ENCODE measurements around the gene SH3RF3. TPM values are rescaled to one million over a fixed set of nuclear protein-coding genes. Genes with fewer than 3 reads are reported as not detected.

SH3RF3 gene
- total and polyA plus RNA-seq, 2 of the 13 experiments (the other 11 are each of a cell fraction or from before 2014, with no cell fraction given), result 0.04 TPM; not detected in 1

DNA sequence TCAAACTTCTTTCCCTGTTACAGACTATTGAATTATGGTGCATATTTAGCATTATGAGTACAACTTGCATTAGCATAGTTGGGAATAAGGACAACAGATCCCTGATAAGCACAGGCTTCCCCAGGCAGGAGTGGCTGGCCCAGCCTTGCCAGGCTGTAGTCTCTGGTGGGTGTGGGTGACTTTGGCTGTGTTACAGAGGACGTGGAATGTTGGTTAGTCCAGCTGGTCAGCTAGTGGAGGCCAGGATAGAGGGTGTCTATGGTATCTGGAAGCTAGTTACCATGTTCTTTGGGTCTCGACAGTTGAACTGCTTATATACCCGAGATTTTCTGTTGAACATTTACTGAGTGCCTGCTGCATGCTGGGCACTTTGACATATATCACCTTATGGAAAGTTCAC is 4.7 kb downstream of the SH3RF3 start:
- ChIA-PET CTCF (ENCODE audit: low intra/inter-chr PET ratio, low total read pairs) (no interaction called here), POLR2A (no interaction called here)
- Histone ChIP-seq H3K36me3 (replicated peaks in 1 of 2; ENCODE audit: control insufficient read depth in 1 of 2, insufficient read depth in 2 of 2, low read length in 2 of 2) (no peaks in the 10 kb centered on the region), H3K4me1 (ENCODE audit: insufficient read depth, low read length) (peaks cover 6% of the 10 kb centered on the region), H4K20me1 (ENCODE audit: insufficient read depth, low read length) (no peaks in the 10 kb centered on the region), H3K79me2 (ENCODE audit: insufficient read depth, low read length) (no peaks in the 10 kb centered on the region), H3K4me3 (replicated peaks in 1 of 3; ENCODE audit: insufficient read depth in 1 of 3, low read depth in 2 of 3, low read length in 3 of 3) (no peak overlapping the region), H3K27me3 (ENCODE audit: control insufficient read depth in 1 of 2, insufficient read depth in 2 of 2, low read length in 2 of 2) (peaks cover 2 to 59% of the 10 kb centered on the region in 2 experiments; a peak in 4 of 5 replicates), H3K9ac (ENCODE audit: insufficient read depth, low read depth, low read length) (no peak overlapping the region), H3K27ac (ENCODE audit: extremely low read length, insufficient read depth, low read length) (no peak overlapping the region), H3K9me3 (ENCODE audit: low read length) (no peaks in the 10 kb centered on the region), H3K4me2 (ENCODE audit: low read depth, low read length) (no peak overlapping the region), H2AFZ (ENCODE audit: low read length) (no peak overlapping the region)
- no peak for FAIRE-seq
- no peak for ATAC-seq
- intact Hi-C loops (cut with micrococcal nuclease; ENCODE audit: unreplicated experiment), result no loop called here
- TF ChIP-seq GTF2F1 (IDR thresholded peaks at IDR 0.05; ENCODE audit: low read length), result no peak
- TF ChIP-seq MAZ (IDR thresholded peaks at IDR 0.05; ENCODE audit: borderline replicate concordance, low read depth, low read length), result no peak
- TF ChIP-seq MAZ (CRISPR knock-in tag; IDR thresholded peaks at IDR 0.05; ENCODE audit: low read depth), result no peak
- TF ChIP-seq HOXA9 (CRISPR knock-in tag; IDR thresholded peaks at IDR 0.05; ENCODE audit: borderline replicate concordance), result no peak
- BruUV-seq (replicated peaks), result no TSS peak
- WGBS (ENCODE audit: low lambda C conversion rate), result 23% methylated on average over 3 of the region's 3 CpGs
- DNase-seq (ENCODE audit: low spot score), result no peak
- in situ Hi-C loops (cut with HindIII; ENCODE audit: extremely low pct_ligation_motif_present, low pct_unique_long_range_greater_than_20kb), result no loop called here

DNA sequence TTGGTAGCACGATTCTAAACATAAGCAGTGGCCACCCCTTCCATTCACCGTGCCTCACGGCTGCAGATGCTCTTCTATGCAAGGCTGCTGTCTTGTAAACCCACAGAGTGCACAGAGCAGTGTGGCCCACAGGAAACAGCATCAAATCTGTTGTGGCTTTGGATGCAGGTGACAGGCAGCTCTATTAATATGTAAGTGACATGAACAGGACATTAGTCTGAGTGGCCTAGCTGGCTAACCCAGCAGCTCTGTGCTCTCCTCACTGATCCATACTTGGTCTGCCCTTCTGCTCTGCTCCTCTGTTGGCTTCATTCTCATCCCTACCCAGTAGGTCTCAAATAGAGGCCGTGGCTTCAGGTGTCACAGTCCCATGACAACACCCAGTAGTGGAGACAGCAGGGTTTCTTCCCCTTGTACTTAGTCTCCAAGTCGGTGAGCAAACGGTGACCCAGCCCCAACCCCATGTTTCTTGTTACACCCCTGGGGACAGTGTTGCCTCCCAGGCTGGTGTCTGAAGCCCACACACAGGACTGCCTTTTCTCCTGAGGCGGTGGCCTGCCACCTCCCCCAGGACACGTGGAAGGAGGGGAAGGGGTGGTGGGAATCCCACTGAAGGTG is 5.8 kb downstream of the SH3RF3 start:
- ATAC-seq, result no peak
- CTCF ChIA-PET (ENCODE audit: low intra/inter-chr PET ratio, low total read pairs), result no interaction called here
- Histone ChIP-seq H3K27ac (ENCODE audit: extremely low read length, insufficient read depth, low read length) (no peak overlapping the region), H2AFZ (ENCODE audit: low read length) (no peak overlapping the region), H4K20me1 (ENCODE audit: insufficient read depth, low read length) (no peaks in the 10 kb centered on the region), H3K4me1 (ENCODE audit: insufficient read depth, low read length) (no peaks in the 10 kb centered on the region), H3K4me3 (replicated peaks in 1 of 3; ENCODE audit: insufficient read depth in 1 of 3, low read depth in 2 of 3, low read length in 3 of 3) (no peak overlapping the region), H3K27me3 (ENCODE audit: control insufficient read depth in 1 of 2, insufficient read depth in 2 of 2, low read length in 2 of 2) (peaks cover 2 to 48% of the 10 kb centered on the region in 2 experiments; a peak in 3 of 5 replicates), H3K79me2 (ENCODE audit: insufficient read depth, low read length) (no peaks in the 10 kb centered on the region), H3K36me3 (replicated peaks in 1 of 2; ENCODE audit: control insufficient read depth in 1 of 2, insufficient read depth in 2 of 2, low read length in 2 of 2) (no peaks in the 10 kb centered on the region), H3K4me2 (ENCODE audit: low read depth, low read length) (no peak overlapping the region), H3K9me3 (ENCODE audit: low read length) (no peaks in the 10 kb centered on the region), H3K9ac (ENCODE audit: insufficient read depth, low read depth, low read length) (no peak overlapping the region)
- POLR2A ChIA-PET, result no interaction called here
- no TSS peak for BruUV-seq (replicated peaks)
- FAIRE-seq, result no peak
- in situ Hi-C loops (cut with HindIII; ENCODE audit: extremely low pct_ligation_motif_present, low pct_unique_long_range_greater_than_20kb) (no loop called here), intact Hi-C loops (cut with micrococcal nuclease; ENCODE audit: unreplicated experiment) (no loop called here)
- DNase-seq (ENCODE audit: low spot score), result no peak
- 31% methylated on average over 6 of the region's 8 CpGs for WGBS (ENCODE audit: low lambda C conversion rate)
- TF ChIP-seq ZNF720 (CRISPR knock-in tag; IDR thresholded peaks at IDR 0.05) (no peak), ZKSCAN8 (CRISPR knock-in tag; IDR thresholded peaks at IDR 0.05; ENCODE audit: borderline replicate concordance) (no peak), YEATS4 (CRISPR knock-in tag; IDR thresholded peaks at IDR 0.05; ENCODE audit: borderline replicate concordance) (no peak), ZNF550 (CRISPR knock-in tag; IDR thresholded peaks at IDR 0.05; ENCODE audit: borderline replicate concordance) (no peak), KLF12 (CRISPR knock-in tag; IDR thresholded peaks at IDR 0.05; ENCODE audit: borderline replicate concordance) (no peak), FOXM1 (CRISPR knock-in tag; IDR thresholded peaks at IDR 0.05) (no peak), ZKSCAN1 (IDR thresholded peaks at IDR 0.05; ENCODE audit: low read length) (no peak), JDP2 (CRISPR knock-in tag; IDR thresholded peaks at IDR 0.05; ENCODE audit: borderline replicate concordance) (no peak), ERF (CRISPR knock-in tag; IDR thresholded peaks at IDR 0.05) (no peak), POGZ (CRISPR knock-in tag; IDR thresholded peaks at IDR 0.05) (no peak), ZFP1 (CRISPR knock-in tag; IDR thresholded peaks at IDR 0.05) (no peak), XBP1 (CRISPR knock-in tag; IDR thresholded peaks at IDR 0.05) (no peak), HOXA9 (CRISPR knock-in tag; IDR thresholded peaks at IDR 0.05; ENCODE audit: borderline replicate concordance) (no peak), RXRA (CRISPR knock-in tag; IDR thresholded peaks at IDR 0.05) (no peak), RFXAP (CRISPR knock-in tag; IDR thresholded peaks at IDR 0.05; ENCODE audit: borderline replicate concordance) (no peak), ISL2 (CRISPR knock-in tag; IDR thresholded peaks at IDR 0.05) (no peak), ZNF543 (CRISPR knock-in tag; IDR thresholded peaks at IDR 0.05) (no peak), ZNF121 (CRISPR knock-in tag; IDR thresholded peaks at IDR 0.05) (no peak)
- TF ChIP-seq, protein P1, sequence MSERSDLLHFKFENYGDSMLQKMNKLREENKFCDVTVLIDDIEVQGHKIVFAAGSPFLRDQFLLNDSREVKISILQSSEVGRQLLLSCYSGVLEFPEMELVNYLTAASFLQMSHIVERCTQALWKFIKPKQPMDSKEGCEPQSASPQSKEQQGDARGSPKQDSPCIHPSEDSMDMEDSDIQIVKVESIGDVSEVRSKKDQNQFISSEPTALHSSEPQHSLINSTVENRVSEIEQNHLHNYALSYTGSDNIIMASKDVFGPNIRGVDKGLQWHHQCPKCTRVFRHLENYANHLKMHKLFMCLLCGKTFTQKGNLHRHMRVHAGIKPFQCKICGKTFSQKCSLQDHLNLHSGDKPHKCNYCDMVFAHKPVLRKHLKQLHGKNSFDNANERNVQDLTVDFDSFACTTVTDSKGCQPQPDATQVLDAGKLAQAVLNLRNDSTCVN (CRISPR knock-in tag; IDR thresholded peaks at IDR 0.05; ENCODE audit: borderline replicate concordance), result no peak
